Lower leg skin (tissue), 4 donors: ENCODE results near the gene NPPA. TPM values are rescaled to one million over a fixed set of nuclear protein-coding genes. Genes with fewer than 3 reads are reported as not detected.
"Not testable (repeated sequence)": the region's sequence is repeated elsewhere in the genome, so short reads cannot be mapped to it uniquely, and the experiment has no call there.

ENCODE experiments used
- DNase-seq, 2 donors: peaks; one replicate each; pipeline ENCODE4 v3.0.0-alpha.2; 2019; ENCODE audit warnings: low spot score in 2 of 2
- H3K4me3 ChIP-seq: fragments of 200-600 bp; sonication (generic); 2 replicates; pipeline ENCODE4 v1.5.1; 2017; ENCODE audit warnings: mild to moderate bottlenecking, low read depth; ENCODE audit not compliant: poor library complexity, severe bottlenecking
- POLR2A ChIP-seq, 2 donors: fragments of 450-650 bp; IDR thresholded peaks; one replicate each; pipeline ENCODE4 v1.6.1; 2016 to 2017; ENCODE audit warnings: antibody characterized with exemption in 2 of 2, mild to moderate bottlenecking in 1 of 2, moderate library complexity in 1 of 2
- WGBS, 2 donors: methylation state at CpG; one replicate each; pipeline ENCODE4 v1.1.5; 2018; 5-methylcytosine and 5-hydroxymethylcytosine counted together
- intact Hi-C: fragments of 100-400 bp; cut with DNase I; formaldehyde crosslinking; loops from one replicate; pipeline ENCODE4 v1.15.0; 2023; ENCODE audit warnings: low total_unique reads
- total RNA-seq, 4 donors: library from RNA; depleted of rRNA; stranded (reverse); fragments of >200 nt; gene quantifications; one replicate each; pipeline ENCODE4 v1.1.0, GENCODE V29; 2016
- TF ChIP-seq, protein P1 (sequence below), 3 donors: fragments of 450-650 bp; IDR thresholded peaks; one replicate each; pipeline ENCODE4 v1.5.1; 2016; ENCODE audit warnings: antibody characterized with exemption in 3 of 3, mild to moderate bottlenecking in 3 of 3, moderate library complexity in 2 of 3

Gene NPPA
- total RNA-seq, 4 donors from 2014 or later: not detected

DNA sequence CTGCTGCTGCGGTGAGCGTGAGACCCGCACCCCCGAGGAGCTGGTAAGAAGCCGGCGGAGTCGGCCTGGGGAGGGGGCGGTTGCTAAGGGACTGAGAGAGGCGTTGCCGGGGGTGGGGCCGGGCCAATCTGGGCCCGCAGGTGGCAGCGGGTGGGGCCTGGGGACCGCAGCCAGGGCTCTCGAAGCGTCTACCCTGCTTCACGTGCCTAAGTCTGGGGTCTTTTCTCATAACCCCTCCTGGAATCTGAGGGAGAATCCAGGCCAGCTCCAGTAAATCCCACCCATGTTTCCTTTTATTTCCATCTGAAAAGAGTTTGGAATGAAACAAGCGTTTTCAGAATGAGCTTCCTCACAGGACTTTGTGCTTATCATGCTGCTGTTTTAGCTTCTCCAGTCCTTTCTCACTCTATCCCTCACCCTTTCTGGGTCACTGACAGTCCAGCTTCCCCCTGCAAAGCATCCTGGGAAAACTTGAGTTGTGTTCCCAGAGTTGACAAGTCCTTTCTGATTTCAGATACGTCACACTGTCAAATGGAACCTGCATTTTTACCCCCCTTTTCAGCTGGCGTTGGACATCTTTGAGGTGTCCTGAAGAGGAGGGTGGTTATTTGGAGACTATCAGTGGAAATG lies 41.2 kb downstream of the NPPA start:
- intact Hi-C loops: no loop called here
- TF ChIP-seq, protein P1, sequence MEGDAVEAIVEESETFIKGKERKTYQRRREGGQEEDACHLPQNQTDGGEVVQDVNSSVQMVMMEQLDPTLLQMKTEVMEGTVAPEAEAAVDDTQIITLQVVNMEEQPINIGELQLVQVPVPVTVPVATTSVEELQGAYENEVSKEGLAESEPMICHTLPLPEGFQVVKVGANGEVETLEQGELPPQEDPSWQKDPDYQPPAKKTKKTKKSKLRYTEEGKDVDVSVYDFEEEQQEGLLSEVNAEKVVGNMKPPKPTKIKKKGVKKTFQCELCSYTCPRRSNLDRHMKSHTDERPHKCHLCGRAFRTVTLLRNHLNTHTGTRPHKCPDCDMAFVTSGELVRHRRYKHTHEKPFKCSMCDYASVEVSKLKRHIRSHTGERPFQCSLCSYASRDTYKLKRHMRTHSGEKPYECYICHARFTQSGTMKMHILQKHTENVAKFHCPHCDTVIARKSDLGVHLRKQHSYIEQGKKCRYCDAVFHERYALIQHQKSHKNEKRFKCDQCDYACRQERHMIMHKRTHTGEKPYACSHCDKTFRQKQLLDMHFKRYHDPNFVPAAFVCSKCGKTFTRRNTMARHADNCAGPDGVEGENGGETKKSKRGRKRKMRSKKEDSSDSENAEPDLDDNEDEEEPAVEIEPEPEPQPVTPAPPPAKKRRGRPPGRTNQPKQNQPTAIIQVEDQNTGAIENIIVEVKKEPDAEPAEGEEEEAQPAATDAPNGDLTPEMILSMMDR (IDR thresholded peaks at IDR 0.05): no peak
- no peak for TF ChIP-seq POLR2A (IDR thresholded peaks at IDR 0.05)
- DNase-seq: no peak
- H3K4me3 ChIP-seq: peak overlapping the region; percentile 74
- 2% methylated on average over 19 to 20 of the region's 20 CpGs for WGBS, 2 donors

DNA sequence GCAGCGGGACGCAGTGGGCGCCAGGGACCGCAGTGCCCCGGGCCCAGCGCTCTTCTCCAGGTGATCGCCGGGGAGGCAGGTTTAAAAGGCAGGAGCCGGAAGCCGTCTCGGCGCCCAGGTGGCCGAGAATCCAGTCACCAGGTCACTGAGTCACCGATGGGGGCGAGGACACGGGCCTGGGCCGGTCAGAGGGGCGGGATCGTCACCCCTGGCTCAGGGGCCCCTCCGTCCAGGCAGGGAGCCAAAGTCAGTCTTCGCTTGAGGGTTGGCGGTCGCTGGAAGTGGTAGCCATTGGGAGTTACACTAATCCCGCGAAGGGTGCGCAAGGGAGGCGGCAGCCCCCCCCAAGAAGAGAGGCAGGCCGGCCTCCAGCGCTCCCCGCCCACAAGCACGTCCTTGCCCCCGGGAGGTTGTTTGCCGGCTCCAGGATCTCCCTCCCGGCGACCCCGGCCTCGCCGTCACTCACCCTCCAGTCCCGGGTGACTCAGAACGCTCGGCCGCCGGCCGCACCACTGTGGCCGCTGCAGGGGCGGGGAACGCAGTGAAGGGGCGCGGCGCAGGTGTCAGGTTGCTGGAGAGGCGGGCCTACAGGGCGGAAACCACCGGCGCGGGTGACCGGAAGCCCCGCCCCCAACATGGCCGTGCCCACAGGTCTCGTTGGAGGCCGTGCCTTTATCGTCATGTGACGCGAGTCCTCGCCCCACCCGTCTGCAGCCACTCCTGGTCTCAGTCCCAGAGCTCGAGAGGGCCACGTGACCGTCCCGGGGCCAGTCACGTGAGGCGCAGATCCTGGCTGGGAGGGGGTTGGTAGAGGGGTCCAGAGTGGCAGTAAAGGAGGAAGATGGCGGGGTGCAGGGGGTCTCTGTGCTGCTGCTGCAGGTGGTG lies 41.9 kb downstream of the NPPA start, which contains the start of the genes CLCN6 and MTHFR:
Gene CLCN6, plus strand, starts transcription at position 770 of the 885 bp plus-strand sequence. Its CDS starts 72 bp downstream, at position 842.
Gene MTHFR, minus strand, starts transcription at position 543 of the 885 bp plus-strand sequence. CDS start 2,848 bp downstream, outside the sequence.
- H3K4me3 ChIP-seq: peak within 1 kb of the TSS; percentile 74
- TF ChIP-seq, protein P1 (IDR thresholded peaks at IDR 0.05): no peak
- peak in 1 of 2 donors; percentile 74 for TF ChIP-seq POLR2A (IDR thresholded peaks at IDR 0.05)
- DNase-seq: peak; percentile 99 to 100
- WGBS, 2 donors: 1% methylated on average over 33 of the region's 72 CpGs
- intact Hi-C loops: no loop called here

DNA sequence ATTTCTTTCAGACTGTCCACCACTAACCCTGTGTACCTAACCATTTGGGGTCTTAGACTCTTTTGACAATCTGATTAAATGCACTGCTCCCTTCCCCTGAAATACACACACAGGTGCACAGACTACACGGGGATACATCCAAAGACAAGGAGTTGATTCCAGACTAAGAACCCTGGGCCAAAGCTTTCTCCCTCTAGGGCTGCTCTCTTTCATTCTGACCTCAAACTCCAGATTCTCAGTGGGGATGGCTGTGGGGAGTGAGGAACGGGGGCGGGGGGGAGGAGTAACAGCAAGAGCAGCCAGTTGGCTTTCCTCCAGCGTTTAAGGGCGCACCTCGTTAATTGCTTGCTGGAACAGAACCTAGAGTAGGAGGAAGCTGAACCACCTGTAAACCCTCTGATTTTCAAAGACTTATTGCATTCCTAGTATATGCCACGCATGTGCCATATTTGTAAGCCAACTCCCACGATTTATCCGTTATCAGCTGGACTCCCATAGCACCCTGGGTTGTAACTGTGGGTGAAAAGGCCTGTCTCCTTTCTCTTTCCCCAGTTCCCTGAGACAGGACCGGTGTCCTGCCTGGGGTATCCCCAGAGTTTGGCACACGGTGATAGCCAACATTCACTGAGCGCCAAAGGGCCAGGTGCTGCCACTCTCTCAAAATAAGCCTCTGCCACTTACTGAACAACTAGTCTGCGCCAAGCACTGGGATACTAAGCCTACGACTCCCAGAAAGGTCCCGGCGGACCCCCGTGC lies 42.7 kb downstream of the NPPA start:
- 1 to 2% methylated on average over 14 to 17 of the region's 17 CpGs for WGBS, 2 donors
- H3K4me3 ChIP-seq: peak overlapping the region; percentile 61
- intact Hi-C loops: no loop called here
- TF ChIP-seq POLR2A (IDR thresholded peaks at IDR 0.05): no peak
- TF ChIP-seq, protein P1 (IDR thresholded peaks at IDR 0.05): no peak
- no peak for DNase-seq

DNA sequence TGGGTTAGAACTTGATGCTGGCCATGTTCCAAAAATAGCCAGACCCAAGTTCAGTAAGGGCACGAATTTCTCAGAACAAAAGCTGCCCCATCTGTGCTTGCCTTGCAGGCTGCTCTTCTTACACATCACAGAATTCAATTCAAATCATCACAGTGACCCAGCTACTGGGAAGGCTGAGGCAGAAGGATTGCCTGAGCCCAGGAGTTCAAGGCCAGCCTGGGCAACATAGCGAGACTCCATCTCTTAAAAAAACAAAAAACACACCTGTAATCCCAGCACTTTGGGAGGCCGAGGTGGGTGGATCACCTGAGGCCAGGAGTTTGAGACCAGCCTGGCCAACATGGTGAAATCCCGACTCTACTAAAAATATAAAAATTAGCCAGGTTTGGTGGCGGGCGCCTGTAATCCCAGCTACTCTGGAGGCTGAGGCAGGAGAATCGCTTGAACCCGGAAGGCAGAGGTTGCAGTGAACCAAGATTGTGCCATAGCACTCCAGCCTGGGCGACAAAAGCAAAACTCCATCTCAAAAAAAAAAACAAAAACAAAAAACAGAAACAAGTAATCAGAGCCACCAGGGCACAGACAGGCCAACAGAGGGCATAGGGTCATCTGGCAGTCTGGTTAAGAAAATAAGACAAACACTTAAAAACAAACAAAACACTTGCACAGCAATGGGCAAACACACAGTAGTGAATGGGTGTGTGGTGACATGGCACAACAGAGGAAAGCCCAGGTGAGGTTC lies 43.5 kb downstream of the NPPA start:
- H3K4me3 ChIP-seq, intact Hi-C loops, DNase-seq: not testable (repeated sequence)
- WGBS, 2 donors: 49 to 56% methylated on average over 9 of the region's 9 CpGs

DNA sequence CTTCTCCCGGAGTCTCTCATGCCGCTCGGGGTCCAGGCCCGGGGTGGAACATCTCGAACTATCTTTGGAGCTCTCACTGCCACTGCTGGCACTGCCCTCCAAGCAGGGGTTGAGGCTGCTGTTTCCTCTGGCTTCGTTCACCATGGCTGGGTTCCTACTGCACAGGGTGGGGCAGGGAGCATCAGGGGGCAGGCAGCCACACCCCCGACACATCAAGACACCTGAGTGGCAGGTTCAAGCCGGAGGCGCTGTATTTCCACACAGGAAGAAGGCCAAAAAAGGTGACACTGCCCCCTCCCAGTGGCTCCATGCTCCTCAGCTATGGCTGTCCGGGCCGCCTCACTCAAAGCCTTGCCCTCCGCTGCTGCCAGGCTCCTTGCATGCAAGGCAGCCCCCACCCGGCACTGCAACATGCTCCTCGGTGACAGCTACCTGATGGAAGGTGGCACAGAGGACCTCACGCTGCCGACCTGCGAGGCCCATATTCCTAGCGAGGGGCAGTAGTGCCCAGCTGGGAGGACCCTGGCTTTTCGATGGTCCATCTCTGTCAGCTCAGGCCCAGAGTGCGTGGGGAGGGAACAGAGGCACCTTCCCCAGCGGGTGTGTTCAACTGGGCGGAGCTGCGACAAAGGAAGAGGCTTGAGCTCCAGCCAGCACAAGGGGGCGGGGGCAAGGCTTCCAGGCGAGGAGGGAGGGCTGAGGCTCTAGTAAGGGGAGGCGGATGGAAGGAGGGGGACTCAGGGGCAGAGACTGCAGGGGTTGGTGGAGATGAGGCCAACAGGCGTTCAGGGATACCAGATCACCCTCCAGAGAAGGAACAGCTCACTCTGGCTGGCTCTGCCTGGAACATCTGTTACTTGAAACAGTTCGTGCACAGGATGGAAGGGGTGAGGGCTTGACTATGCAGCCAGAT lies 44.4 kb downstream of the NPPA start:
- intact Hi-C loops: no loop called here
- 0 to 3% methylated on average over 21 to 27 of the region's 28 CpGs for WGBS, 2 donors
- no peak for TF ChIP-seq POLR2A (IDR thresholded peaks at IDR 0.05)
- TF ChIP-seq, protein P1 (IDR thresholded peaks at IDR 0.05): no peak
- DNase-seq: peak; percentile 92 to 98
- peak overlapping the region; percentile 42 for H3K4me3 ChIP-seq
